Measurements from ENCODE around the gene WEE1.
"Not testable (repeated sequence)": the region's sequence is repeated elsewhere in the genome, so short reads cannot be mapped to it uniquely, and the experiment has no call there.

The WEE1 gene

GRCh38 chr11:9573052-9573774, at the start of gene WEE1:
Gene WEE1, plus strand, starts transcription at chr11:9573670. Its CDS starts 264 bp downstream, at chr11:9573934.
- DNase-seq: peak; percentile 99

GRCh38 chr11:9524001-9524400, 49.5 kb upstream of the WEE1 start:
- no peak for DNase-seq

- DNase-seq: no peak
These were observed 48.4 kb upstream of the WEE1 start for GRCh38 chr11:9525116-9525515.

- no peak for DNase-seq
These were observed 45.9 kb upstream of the WEE1 start for GRCh38 chr11:9527481-9528135.

- DNase-seq: no peak
These were observed 45.4 kb upstream of the WEE1 start for GRCh38 chr11:9528136-9528501.

GRCh38 chr11:9528573-9529333, 44.7 kb upstream of the WEE1 start:
- no peak for DNase-seq

GRCh38 chr11:9529334-9529650, 44.2 kb upstream of the WEE1 start:
- DNase-seq: no peak

- DNase-seq: no peak
These were observed 43.3 kb upstream of the WEE1 start for GRCh38 chr11:9530020-9530621.

GRCh38 chr11:9530901-9531625, 42.4 kb upstream of the WEE1 start:
- DNase-seq: no peak

GRCh38 chr11:9533058-9533457, 40.4 kb upstream of the WEE1 start:
- no peak for DNase-seq

- DNase-seq: no peak
These were observed 39.6 kb upstream of the WEE1 start for GRCh38 chr11:9533736-9534473.

- DNase-seq: peak; percentile 86 to 94 (median 88)
These were observed 38.2 kb upstream of the WEE1 start for GRCh38 chr11:9535189-9535781.

GRCh38 chr11:9538548-9538947, 34.9 kb upstream of the WEE1 start:
- no peak for DNase-seq

- not testable (repeated sequence) for DNase-seq
These were observed 24.3 kb upstream of the WEE1 start for GRCh38 chr11:9549216-9549615.

GRCh38 chr11:9550191-9550628, 23.3 kb upstream of the WEE1 start:
- DNase-seq: no peak

GRCh38 chr11:9561279-9561982, 12.0 kb upstream of the WEE1 start:
- DNase-seq: no peak

GRCh38 chr11:9562716-9563115, 10.8 kb upstream of the WEE1 start:
- no peak for DNase-seq

- no peak for DNase-seq
These were observed 10.2 kb upstream of the WEE1 start for GRCh38 chr11:9563196-9563730.

- DNase-seq: peak; percentile 81 to 95 (median 94)
These were observed 7.5 kb upstream of the WEE1 start for GRCh38 chr11:9565822-9566560.

- DNase-seq: no peak
These were observed 6.9 kb upstream of the WEE1 start for GRCh38 chr11:9566561-9567063.

Data from suppressor macrophage treated with lipopolysaccharide for 1 hour (primary cell).